H7 (cell line): ENCODE results near the gene AADACL2. TPM values are rescaled to one million over a fixed set of nuclear protein-coding genes. Genes with fewer than 3 reads are reported as not detected.

Experiments used
- DNase-seq: peaks from one replicate; pipeline ENCODE4 v3.0.0; 2012
- H3K27me3 ChIP-seq: 2 replicates; pipeline ENCODE4 v1.6.0; 2011; ENCODE audit warnings: mild to moderate bottlenecking, low read length; ENCODE audit not compliant: control insufficient read depth, insufficient read depth
- H3K36me3 ChIP-seq: replicated peaks from 2 replicates; pipeline ENCODE4 v1.5.1; 2011; ENCODE audit warnings: low read length; ENCODE audit not compliant: control insufficient read depth, insufficient read depth
- H3K4me3 ChIP-seq: 2 replicates; pipeline ENCODE4 v1.5.1; 2011; ENCODE audit warnings: low read depth, mild to moderate bottlenecking, control low read depth, low read length, moderate library complexity; ENCODE audit not compliant: insufficient read depth
- total RNA-seq: library from RNA; depleted of rRNA; stranded (reverse); fragments of >200 nt; shearing (Covaris generic); gene quantifications from 2 replicates; pipeline ENCODE4 v1.2.3, GENCODE V29; 2014; rRNA removed

The AADACL2 gene, protein sequence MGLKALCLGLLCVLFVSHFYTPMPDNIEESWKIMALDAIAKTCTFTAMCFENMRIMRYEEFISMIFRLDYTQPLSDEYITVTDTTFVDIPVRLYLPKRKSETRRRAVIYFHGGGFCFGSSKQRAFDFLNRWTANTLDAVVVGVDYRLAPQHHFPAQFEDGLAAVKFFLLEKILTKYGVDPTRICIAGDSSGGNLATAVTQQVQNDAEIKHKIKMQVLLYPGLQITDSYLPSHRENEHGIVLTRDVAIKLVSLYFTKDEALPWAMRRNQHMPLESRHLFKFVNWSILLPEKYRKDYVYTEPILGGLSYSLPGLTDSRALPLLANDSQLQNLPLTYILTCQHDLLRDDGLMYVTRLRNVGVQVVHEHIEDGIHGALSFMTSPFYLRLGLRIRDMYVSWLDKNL
- total RNA-seq: not detected in 2 replicates

DNA sequence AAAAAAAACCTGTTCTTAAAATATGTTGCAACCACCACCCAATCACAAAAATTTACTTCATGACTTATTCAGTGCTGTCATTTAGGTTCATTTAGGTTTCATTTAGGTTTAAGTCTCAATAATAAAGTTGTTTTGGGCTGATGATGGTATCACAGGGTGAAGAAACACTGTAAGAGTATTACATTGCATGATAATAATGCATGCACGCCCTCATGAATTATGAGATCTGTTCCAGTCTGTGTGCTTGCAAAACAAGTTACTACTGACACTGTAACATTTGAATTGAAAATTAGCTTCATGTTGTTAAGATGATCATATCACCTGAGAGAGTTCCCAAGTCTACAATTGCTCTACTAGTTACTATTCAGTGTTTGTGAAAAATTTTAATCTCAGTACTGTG lies at the start of gene AADACL2:
TSS of gene AADACL2 (plus strand) at position 315 of the 400 bp plus-strand sequence. CDS start 109 bp downstream, outside the sequence.
- H3K4me3 ChIP-seq: no peak within 1 kb of the TSS
- DNase-seq: no peak
- no peaks in the 10 kb centered on the region for H3K27me3 ChIP-seq
- H3K36me3 ChIP-seq: no peaks in the 10 kb centered on the region

DNA sequence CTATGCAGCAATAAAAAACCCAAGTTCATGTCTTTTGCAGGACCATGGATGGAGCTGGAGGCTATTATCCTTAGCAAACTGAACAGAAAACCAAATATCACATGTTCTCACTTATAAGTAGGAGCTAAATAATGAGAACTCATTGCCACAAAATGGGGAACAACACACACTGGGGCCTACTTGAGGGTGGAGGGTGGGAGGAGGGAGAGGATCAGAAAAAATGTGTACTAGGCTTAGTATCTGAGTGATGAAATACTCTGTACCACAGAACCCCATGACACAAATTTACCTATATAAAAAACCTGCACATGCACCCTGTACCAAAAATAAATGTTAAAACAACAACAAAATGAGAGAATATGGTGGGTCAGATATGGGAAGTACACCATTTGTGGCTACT lies 49.6 kb upstream of the AADACL2 start:
- Histone ChIP-seq H3K27me3 (no peaks in the 10 kb centered on the region), H3K36me3 (no peaks in the 10 kb centered on the region), H3K4me3 (no peak overlapping the region)
- no peak for DNase-seq

DNA sequence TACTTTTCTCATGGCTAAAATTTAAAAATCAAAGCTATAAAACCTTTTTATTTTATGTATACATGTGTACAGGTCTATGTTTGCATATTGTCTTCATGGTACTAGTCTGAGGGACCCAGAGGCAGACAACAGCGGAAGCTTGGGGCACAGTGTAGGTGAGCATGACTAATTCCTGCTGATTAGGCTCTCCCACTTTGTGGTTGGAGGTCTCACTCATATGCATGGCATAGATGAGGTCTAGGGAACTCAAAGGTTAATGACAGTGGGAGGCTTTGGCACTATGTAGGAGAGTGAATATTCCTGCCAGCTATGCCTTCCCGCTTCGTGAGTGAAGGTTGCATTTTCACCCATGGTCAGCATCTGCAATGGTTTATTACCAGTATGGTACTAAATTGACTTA lies 47.5 kb upstream of the AADACL2 start:
- no peak for DNase-seq
- Histone ChIP-seq H3K4me3 (no peak overlapping the region), H3K36me3 (no peaks in the 10 kb centered on the region), H3K27me3 (no peaks in the 10 kb centered on the region)

DNA sequence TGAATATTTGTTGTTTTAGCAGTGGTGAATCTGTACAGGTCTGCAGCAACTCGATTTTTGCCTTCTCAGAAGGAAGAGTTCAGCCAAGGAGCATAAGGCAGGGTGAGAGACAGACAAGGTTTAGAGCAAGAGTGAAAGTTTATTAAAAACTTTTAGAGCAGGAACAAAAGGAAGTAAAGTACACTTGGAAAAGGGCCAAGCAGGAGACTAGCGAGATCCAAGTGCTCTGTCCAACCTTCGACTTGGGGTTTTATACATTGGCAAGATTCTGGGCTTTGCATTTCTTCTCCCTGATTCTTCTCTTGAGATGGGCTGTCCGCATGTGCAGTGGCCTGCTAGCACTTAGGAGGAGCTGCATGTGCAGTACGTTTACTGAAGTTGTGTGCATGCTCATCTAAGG lies 46.7 kb upstream of the AADACL2 start:
- H3K27me3 ChIP-seq: no peaks in the 10 kb centered on the region
- no peak for DNase-seq
- H3K4me3 ChIP-seq: no peak overlapping the region
- H3K36me3 ChIP-seq: no peaks in the 10 kb centered on the region

DNA sequence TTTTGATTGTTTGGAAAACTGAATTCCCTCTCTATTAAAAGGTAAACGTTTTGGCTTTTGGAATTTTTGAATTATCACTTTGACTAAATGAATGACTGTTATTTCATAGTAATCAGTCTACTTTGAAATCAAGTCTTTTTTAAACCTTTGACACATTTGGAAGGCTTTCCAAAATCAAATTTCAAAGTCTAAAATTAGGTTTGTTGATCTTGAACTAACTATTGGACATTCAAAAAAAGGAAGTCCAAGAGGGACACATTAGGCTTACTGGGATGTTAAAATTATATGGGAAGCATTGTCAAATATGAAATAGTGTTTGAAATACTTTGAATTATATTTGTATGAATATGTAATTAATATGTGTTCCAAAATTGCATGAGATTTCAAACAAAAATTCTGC lies 45.2 kb upstream of the AADACL2 start:
- no peak for DNase-seq

DNA sequence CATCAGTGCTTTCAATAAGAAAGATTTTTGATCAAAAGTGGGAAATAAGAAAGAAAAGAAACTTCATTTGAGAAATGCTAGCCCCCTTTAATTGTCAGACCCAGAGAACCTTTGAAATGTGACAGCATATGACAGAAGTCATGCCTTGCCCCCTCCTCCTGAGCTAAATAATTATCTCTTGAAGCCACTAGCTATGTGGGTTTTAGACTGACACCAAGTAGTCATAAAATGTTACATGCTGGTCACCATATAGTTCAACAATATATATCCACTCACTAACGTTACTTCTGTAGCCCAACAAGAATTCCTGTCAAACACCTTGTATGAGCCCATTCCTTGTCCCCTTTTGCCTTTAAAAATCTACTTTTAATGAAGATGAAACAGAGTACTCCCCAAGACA lies 43.1 kb upstream of the AADACL2 start:
- no peaks in the 10 kb centered on the region for H3K27me3 ChIP-seq
- no peak overlapping the region for H3K4me3 ChIP-seq
- DNase-seq: no peak
- H3K36me3 ChIP-seq: no peaks in the 10 kb centered on the region

More for the DNA sequence above, 45.2 kb upstream of the AADACL2 start:
- H3K27me3 ChIP-seq: no peaks in the 10 kb centered on the region
- H3K36me3 ChIP-seq: no peaks in the 10 kb centered on the region
- no peak overlapping the region for H3K4me3 ChIP-seq

DNA sequence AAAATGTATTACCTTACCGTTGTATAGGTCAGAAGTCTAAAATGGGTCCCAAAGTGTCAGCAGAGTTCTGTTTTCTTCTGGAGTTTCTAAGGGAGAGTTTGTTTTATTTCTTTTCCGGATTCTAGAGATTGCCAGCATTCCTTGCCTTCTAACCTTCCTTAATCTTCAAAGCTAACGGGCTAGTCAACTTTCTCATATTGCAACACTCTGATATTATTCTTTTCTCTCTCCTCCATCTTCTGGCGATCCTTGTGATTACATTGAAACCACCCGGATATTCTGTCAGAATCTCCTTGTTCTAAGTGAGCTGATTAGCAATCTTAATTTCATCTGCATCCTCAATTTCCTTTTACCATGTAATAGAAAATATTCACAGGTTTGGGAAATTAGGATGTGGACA lies 36.2 kb upstream of the AADACL2 start:
- no peak for DNase-seq
- no peaks in the 10 kb centered on the region for H3K27me3 ChIP-seq
- H3K36me3 ChIP-seq: no peaks in the 10 kb centered on the region
- no peak overlapping the region for H3K4me3 ChIP-seq

DNA sequence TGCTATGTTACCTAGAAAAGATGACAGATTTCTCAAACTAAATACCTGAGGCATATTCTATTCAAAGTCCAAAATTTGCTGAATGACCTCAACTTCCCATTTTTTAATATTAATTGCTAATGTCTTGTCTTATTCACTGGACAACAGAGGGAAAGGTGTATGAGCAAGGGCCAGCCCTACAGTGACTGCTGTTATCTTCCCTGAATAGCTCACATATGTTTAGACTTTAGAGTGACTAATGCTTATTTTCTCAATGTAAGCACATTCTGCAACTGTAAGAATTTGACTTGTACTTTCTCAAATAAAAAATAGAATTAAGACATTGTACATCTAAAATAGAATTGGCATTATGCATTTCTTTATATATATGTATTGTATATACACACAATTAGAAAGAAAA lies 26.5 kb upstream of the AADACL2 start:
- no peaks in the 10 kb centered on the region for H3K27me3 ChIP-seq
- no peaks in the 10 kb centered on the region for H3K36me3 ChIP-seq
- DNase-seq: no peak
- no peak overlapping the region for H3K4me3 ChIP-seq

DNA sequence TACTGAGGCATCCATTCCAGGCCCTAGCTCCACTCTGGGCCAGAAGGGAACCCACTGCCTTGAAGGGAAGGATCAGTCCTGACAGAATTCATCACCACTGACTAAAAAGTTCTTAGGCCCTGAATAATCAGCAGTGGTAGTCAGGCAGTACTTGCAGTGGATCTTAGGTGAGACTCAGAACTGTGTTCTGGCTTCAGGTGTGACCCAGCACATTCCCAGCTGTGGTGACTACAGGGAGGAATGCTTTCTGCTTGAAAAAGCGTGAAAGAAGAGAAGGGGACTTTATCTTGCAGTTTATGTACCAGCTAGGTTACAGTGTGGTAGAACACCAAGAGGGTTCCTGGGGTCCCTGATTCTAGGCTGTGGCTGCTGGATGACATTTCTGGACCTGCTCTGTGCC lies 24.9 kb upstream of the AADACL2 start:
- H3K27me3 ChIP-seq: no peaks in the 10 kb centered on the region
- no peaks in the 10 kb centered on the region for H3K36me3 ChIP-seq
- H3K4me3 ChIP-seq: no peak overlapping the region
- no peak for DNase-seq

DNA sequence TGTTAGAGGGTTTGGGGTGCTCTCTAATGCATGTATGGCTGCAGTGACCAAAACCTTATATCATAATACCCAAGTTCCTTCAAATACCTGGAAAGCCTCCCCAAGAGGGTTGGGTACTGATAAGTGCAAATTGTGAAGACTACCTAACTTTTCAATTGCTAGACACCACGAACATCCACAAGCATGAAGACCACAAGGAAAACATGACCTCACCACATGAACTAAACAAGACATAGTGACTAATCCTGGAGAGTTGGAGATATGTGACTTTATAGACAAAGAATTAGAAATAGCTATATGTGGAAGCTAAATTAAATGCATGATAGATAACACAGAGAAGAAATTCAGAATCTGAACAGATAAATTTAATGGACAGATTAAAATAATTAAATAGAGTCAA lies 23.9 kb upstream of the AADACL2 start:
- H3K4me3 ChIP-seq: no peak overlapping the region
- no peaks in the 10 kb centered on the region for H3K27me3 ChIP-seq
- DNase-seq: no peak
- no peaks in the 10 kb centered on the region for H3K36me3 ChIP-seq

DNA sequence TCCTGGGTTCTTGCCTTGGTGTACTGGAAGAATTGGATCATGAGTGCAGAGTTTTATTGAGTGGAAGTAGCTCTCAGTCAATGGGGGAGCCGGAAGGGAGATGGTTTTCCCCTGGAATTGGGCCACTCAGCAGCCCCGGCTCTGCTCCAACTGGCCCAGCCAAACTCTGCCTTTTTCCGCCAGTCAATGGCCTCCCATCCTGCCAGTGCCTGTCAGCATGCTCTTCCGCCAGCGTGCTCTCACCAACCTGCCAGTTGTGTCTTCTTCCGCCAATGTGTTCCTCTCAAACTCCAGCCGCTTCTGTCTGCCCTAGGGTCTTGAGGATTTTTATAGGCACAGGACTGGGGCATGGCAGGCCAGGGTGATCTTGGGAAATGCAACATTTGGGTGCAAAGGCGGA lies 12.4 kb upstream of the AADACL2 start:
- H3K27me3 ChIP-seq: no peaks in the 10 kb centered on the region
- no peak overlapping the region for H3K4me3 ChIP-seq
- H3K36me3 ChIP-seq: no peaks in the 10 kb centered on the region
- no peak for DNase-seq

DNA sequence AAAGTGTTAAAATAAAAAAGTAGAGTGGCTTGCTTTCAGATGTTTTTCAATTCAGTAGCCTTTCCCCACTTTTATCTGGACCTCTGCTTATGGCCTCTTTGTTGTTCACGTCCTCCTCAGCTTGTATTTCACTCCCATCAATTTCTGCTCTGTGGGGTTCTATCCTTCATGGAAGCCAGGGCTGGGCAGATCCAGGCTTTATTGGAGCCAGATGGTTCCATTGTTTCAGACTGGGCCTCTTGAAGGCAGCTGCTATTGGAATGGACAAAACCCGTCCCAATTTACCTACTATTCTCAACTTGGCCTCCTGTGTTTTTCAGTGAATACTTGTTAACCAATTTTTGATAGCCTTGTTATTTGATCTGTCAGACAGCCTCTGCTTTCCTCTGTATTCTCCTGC lies 10.9 kb upstream of the AADACL2 start:
- Histone ChIP-seq H3K27me3 (no peaks in the 10 kb centered on the region), H3K4me3 (no peak overlapping the region), H3K36me3 (no peaks in the 10 kb centered on the region)
- no peak for DNase-seq

DNA sequence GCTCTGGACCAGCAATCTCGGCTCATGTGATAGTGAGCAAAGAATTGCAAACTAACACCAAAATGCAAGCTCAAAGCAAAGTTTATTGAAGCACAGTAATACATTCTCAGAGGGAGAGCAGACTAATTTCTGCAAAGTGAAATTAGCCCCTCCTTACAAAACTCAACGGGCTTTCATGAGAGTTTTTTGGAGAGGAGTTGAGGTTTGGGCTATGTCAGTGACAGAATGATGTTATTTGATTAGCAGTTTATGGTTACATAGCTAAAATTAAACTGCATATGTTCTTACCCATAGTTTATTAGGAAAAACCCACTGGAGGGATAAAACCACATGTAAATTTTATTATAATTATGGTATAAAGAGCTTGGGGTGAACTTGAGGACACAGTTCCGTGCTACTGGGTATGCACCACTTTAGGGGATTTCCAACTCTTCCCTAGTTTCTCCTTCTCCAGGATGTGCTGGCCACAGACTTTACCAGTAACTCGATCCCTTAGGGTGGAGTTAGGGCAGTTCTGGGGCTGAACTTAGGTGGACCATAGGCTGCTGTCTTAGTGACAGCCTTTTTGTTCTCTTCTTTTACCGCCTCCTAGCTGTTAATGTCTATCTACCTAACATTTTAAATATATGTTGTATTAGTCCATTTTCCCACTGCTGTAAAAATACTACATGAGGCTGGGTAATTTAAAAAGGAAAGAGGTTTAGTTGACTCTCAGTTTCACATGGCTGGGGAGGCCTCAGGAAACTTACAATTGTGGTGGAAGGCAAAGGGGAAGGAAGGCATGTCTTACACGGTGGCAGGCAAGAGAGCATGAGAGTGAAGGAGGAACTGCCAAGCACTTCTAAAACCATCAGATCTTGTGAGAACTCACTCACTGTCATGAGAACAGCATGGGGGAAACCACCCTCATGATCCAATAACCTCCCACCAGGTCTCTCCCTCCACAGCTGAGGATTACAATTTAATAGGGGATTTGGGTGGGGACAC lies 8.9 kb upstream of the AADACL2 start:
- Histone ChIP-seq H3K27me3 (no peaks in the 10 kb centered on the region), H3K36me3 (no peaks in the 10 kb centered on the region), H3K4me3 (no peak overlapping the region)
- no peak for DNase-seq

DNA sequence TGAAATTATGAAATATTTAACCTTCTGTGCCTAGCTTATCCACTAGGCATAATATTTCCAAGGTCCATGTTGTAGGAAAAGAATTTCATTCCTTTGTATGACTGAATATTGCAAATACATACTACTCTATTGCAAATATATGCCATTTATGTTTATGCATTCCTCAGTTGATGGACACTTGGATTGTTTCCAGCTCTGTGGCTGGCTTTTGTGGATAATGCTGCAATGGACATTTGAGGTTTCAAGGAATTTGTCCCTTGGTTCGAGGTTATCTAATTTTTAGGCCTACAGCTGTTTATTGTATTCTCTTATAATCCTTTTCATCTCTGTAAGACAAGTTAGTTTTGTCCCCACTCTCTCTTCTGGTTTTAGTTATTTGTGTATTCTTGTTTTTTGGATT lies 7.7 kb upstream of the AADACL2 start:
- Histone ChIP-seq H3K27me3 (no peaks in the 10 kb centered on the region), H3K36me3 (no peaks in the 10 kb centered on the region), H3K4me3 (no peak overlapping the region)
- no peak for DNase-seq

DNA sequence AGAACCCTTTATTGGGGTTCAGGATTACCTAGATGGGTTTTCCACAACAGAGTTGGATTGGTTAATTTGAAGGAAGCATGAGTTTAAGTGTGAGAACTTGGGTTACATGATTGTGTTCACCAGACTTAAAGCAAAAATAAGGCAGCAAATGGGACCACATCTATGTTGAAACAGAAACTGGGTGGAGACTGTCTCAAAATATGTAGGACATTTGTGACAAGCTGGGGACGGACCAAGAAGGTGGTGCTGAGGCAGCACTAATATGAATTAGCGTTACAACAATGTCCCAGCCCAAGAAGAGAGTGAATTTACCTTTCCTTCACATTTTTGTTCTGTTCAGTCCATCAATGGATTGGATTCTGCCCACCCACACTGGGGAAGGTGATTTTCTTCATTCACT lies 866 bp upstream of the AADACL2 start:
- no peaks in the 10 kb centered on the region for H3K27me3 ChIP-seq
- no peak for DNase-seq
- no peak overlapping the region for H3K4me3 ChIP-seq
- no peaks in the 10 kb centered on the region for H3K36me3 ChIP-seq
